ENCODE results near the gene NFE2L3. TPM values are rescaled to one million over a fixed set of nuclear protein-coding genes. Genes with fewer than 3 reads are reported as not detected.

The NFE2L3 gene
- total RNA-seq, 6 donors from 2014 or later: 5.5 to 13.8 (median 7.0) TPM

DNA sequence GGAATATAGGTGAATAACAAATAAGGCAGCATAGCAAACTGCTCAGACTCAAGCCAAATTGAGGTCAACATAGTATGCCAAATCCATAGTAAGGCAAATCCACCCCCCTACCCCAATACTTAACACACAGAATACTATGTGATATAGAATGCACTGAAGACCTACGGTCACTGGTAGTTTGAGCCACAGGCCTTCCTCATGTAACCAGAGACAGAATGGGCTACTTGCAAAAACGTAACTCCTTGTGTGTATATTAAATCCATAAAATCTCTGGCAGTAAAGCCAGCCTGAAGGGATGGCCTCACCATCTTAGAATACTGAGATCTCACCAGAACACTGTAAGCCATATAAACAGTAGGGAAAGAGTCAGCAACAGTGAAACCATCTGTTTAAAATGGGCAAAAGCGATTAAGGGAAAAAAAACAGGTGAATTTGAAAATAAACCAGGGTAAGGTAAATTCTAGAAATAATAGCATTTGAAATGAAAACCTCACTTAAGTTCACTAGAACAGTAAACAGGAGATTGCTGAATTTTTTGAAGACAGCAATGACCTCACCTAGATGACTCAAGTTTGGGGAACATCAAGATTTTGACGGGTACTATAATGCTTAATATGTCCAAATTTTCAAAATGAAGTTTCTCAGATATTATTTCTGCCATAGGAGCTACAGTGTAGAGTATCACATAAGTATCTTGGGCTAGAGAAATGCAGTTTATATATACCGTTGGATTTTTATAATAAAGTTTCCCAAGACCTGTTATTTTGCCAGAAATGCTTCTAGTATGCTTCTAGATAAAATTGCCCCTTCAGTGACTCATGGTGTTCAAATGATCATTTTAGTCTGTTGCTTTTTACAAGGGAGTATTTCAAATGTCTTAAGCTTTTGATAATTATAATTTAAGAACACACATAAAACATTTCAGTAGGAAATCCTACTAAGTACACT is 34.6 kb downstream of the NFE2L3 start:
- Histone ChIP-seq H3K27ac (no peak overlapping the region), H3K4me1 (peaks cover 0 to 33% (median 7%) of the 10 kb centered on the region in 4 donors), H3K36me3 (peaks cover 25 to 67% (median 35%) of the 10 kb centered on the region in 4 donors), H3K4me3 (no peak overlapping the region), H3K9me3 (no peaks in the 10 kb centered on the region), H3K27me3 (no peaks in the 10 kb centered on the region)
- peak in 1 of 2 donors; percentile 17 for ATAC-seq (ENCODE audit: low FRiP score in 2 of 2)
- WGBS, 2 donors: 85 to 88% methylated on average over 5 of the region's 5 CpGs
- DNase-seq: no peak
- TF ChIP-seq POLR2A (IDR thresholded peaks at IDR 0.05): no peak
- TF ChIP-seq, protein P1, sequence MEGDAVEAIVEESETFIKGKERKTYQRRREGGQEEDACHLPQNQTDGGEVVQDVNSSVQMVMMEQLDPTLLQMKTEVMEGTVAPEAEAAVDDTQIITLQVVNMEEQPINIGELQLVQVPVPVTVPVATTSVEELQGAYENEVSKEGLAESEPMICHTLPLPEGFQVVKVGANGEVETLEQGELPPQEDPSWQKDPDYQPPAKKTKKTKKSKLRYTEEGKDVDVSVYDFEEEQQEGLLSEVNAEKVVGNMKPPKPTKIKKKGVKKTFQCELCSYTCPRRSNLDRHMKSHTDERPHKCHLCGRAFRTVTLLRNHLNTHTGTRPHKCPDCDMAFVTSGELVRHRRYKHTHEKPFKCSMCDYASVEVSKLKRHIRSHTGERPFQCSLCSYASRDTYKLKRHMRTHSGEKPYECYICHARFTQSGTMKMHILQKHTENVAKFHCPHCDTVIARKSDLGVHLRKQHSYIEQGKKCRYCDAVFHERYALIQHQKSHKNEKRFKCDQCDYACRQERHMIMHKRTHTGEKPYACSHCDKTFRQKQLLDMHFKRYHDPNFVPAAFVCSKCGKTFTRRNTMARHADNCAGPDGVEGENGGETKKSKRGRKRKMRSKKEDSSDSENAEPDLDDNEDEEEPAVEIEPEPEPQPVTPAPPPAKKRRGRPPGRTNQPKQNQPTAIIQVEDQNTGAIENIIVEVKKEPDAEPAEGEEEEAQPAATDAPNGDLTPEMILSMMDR (IDR thresholded peaks at IDR 0.05): no peak
- TF ChIP-seq POLR2AphosphoS5 (IDR thresholded peaks at IDR 0.05): no peak
- TF ChIP-seq EP300 (IDR thresholded peaks at IDR 0.05): no peak

DNA sequence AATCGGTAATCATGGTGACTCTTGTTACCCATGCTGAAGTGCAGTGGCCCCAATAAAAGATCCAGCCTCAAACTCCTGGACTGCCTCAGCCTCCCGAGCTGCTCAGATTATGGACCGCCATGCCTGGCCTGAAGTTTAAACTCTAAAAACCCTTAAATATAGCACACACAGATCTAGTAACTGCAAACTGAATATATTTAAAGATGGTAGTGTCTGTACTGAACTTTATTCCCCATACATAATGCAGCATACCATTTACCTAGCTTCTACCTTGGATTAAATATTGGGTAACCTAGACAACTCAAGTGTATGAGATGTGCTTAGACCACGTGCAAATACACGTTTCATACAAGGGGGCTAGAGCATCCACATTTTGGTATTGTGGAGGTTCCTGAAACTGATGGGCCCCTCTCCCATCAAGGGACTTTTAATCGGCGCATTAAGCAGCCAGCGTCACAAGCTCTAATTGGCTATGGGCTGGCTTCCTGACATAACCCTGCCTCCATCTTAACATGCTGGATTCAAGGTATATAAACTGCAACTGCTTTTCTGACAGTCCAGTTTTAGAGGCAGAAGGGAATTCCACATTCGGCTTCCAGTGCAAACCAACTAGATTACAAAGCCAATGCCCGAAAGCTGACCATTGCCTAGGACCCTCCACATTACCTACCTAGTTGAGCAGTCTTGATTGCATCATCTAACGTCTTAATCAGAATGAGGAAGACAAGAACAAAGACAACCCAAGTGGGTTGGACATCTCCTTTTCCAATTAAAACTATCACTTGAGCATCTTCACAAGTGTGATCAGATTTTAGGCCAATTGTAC is 35.6 kb downstream of the NFE2L3 start:
- Histone ChIP-seq H3K4me3 (no peak overlapping the region), H3K9me3 (no peaks in the 10 kb centered on the region), H3K4me1 (peaks cover 7 to 35% (median 15%) of the 10 kb centered on the region in 4 donors), H3K27ac (no peak overlapping the region), H3K36me3 (peaks cover 30 to 76% (median 43%) of the 10 kb centered on the region in 4 donors), H3K27me3 (no peaks in the 10 kb centered on the region)
- WGBS, 2 donors: 76 to 81% methylated on average over 11 of the region's 11 CpGs
- peak; percentile 12 to 50 for ATAC-seq (ENCODE audit: low FRiP score in 2 of 2)
- TF ChIP-seq POLR2A (IDR thresholded peaks at IDR 0.05) (peak in 2 of 4 donors; percentile 8 to 23), POLR2AphosphoS5 (IDR thresholded peaks at IDR 0.05) (no peak), EP300 (IDR thresholded peaks at IDR 0.05) (no peak)
- TF ChIP-seq, protein P1 (IDR thresholded peaks at IDR 0.05): no peak
- DNase-seq: no peak

DNA sequence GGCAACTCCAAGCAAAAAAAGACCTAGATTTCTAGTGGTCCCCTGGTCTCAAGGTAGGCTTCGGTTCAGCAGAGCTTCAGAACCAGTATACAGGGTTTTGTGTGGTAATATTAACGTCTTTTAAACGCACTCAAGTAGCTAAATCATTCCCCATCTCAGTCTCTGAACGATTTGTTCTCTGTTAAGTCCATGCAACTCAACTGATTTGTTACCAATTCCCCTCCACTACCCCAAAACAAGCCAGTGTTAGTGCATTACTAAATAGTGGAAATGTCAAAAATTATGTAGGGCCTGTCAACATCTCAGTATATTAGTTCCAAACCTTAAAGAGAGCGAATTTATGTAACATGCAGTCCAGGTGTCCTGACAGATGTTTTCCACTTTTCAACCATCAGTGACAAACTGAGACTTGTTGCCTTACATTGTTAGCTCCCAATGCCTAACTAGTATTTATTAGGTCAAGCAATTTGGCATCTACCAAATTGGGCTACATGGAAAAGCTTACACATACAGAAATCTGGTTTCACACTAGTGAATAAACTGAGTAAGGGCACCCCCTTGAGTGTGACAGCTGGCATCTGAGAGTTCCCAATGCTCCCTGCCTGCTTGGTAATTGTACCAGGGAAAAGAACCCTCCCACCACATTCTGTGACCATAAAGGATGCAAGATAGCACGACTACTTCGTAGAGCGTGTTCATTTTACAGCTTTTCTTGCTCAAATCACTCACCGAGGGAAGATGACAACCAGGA is 36.4 kb downstream of the NFE2L3 start:
- H3K9me3 ChIP-seq: no peaks in the 10 kb centered on the region
- no peak overlapping the region for H3K27ac ChIP-seq
- H3K27me3 ChIP-seq: no peaks in the 10 kb centered on the region
- TF ChIP-seq POLR2AphosphoS5 (IDR thresholded peaks at IDR 0.05) (peak in 1 of 2 donors; percentile 12), EP300 (IDR thresholded peaks at IDR 0.05) (no peak)
- peaks cover 14 to 35% (median 22%) of the 10 kb centered on the region in 4 donors for H3K4me1 ChIP-seq
- H3K4me3 ChIP-seq: no peak overlapping the region
- ATAC-seq (ENCODE audit: low FRiP score in 2 of 2) (no peak), DNase-seq (no peak)
- H3K36me3 ChIP-seq: peaks cover 34 to 84% (median 50%) of the 10 kb centered on the region in 4 donors
- 91% methylated on average over 9 of the region's 9 CpGs for WGBS, 2 donors

DNA sequence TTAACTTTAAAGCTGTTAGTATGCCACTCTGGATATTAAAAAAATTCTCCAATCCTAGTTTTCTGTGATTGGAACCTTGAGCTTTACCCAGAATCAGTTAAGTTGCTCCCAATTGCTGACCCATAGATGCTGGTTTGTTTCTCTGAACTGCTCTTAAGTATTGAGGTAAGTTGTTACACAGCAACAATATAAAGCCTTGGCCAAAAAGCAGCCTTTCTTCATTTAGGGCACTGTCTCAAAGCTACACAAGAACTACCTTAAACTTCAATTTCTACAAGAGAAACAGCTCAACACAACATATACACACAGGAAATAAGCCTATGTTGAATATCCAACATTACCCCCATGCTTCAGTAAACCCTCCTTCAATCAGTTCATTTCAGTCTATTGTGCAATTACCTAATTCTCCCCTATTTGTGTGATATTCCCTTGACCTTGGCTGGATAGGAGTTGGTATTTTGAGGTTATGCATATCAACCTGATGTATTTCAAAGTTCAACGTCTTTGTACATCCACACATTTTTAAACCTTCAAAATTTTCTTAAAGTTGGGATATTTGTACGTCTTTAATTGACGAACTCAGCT is 37.1 kb downstream of the NFE2L3 start:
- H3K4me1 ChIP-seq: peaks cover 20 to 35% (median 29%) of the 10 kb centered on the region in 4 donors
- no peaks in the 10 kb centered on the region for H3K9me3 ChIP-seq
- no peak overlapping the region for H3K27ac ChIP-seq
- no peak for TF ChIP-seq EP300 (IDR thresholded peaks at IDR 0.05)
- TF ChIP-seq POLR2AphosphoS5 (IDR thresholded peaks at IDR 0.05): no peak
- TF ChIP-seq, protein P1 (IDR thresholded peaks at IDR 0.05): no peak
- no peak for TF ChIP-seq POLR2A (IDR thresholded peaks at IDR 0.05)
- DNase-seq (no peak), ATAC-seq (ENCODE audit: low FRiP score in 2 of 2) (no peak)
- 91 to 92% methylated on average over 3 of the region's 3 CpGs for WGBS, 2 donors
- H3K27me3 ChIP-seq: no peaks in the 10 kb centered on the region
- peaks cover 40 to 88% (median 57%) of the 10 kb centered on the region in 4 donors for H3K36me3 ChIP-seq
- H3K4me3 ChIP-seq: no peak overlapping the region

All from upper lobe of left lung (tissue), 6 donors.